ENCODE results near the gene GJB4.

The GJB4 gene

GRCh38 chr1:34740161-34740868 is 19.2 kb upstream of the GJB4 start:
- H3K4me3 ChIP-seq (ENCODE audit: low read length): no peak overlapping the region
- DNase-seq (ENCODE audit: low read depth): no peak
- TF ChIP-seq CTCF (conservative IDR thresholded peaks at IDR 0.05; ENCODE audit: low read length): no peak

- peak; percentile 87 for TF ChIP-seq CTCF (conservative IDR thresholded peaks at IDR 0.05; ENCODE audit: low read length)
- peak; percentile 54 for DNase-seq (ENCODE audit: low read depth)
- H3K4me3 ChIP-seq (ENCODE audit: low read length): no peak overlapping the region
These were observed 16.8 kb upstream of the GJB4 start for GRCh38 chr1:34742667-34743270.

GRCh38 chr1:34743775-34744174 is 15.8 kb upstream of the GJB4 start:
- TF ChIP-seq CTCF (conservative IDR thresholded peaks at IDR 0.05; ENCODE audit: low read length): no peak
- DNase-seq (ENCODE audit: low read depth): no peak

GRCh38 chr1:34744851-34745250 is 14.7 kb upstream of the GJB4 start:
- H3K4me3 ChIP-seq (ENCODE audit: low read length): no peak overlapping the region
- DNase-seq (ENCODE audit: low read depth): no peak
- no peak for TF ChIP-seq CTCF (conservative IDR thresholded peaks at IDR 0.05; ENCODE audit: low read length)

More at GRCh38 chr1:34743775-34744174, 15.8 kb upstream of the GJB4 start:
- no peak overlapping the region for H3K4me3 ChIP-seq (ENCODE audit: low read length)

GRCh38 chr1:34745666-34746065 is 13.9 kb upstream of the GJB4 start:
- H3K4me3 ChIP-seq (ENCODE audit: low read length): no peak overlapping the region
- no peak for DNase-seq (ENCODE audit: low read depth)
- no peak for TF ChIP-seq CTCF (conservative IDR thresholded peaks at IDR 0.05; ENCODE audit: low read length)

- no peak for DNase-seq (ENCODE audit: low read depth)
- no peak overlapping the region for H3K4me3 ChIP-seq (ENCODE audit: low read length)
- no peak for TF ChIP-seq CTCF (conservative IDR thresholded peaks at IDR 0.05; ENCODE audit: low read length)
These were observed 13.4 kb upstream of the GJB4 start for GRCh38 chr1:34746101-34746500.

Measured in AG10803 (cell line).